SK-N-SH treated with all-trans-retinoic acid at 6 μM for 48 hours (cell line): Measurements from ENCODE around the gene RASA2.
"Not testable (repeated sequence)": the region's sequence is repeated elsewhere in the genome, so short reads cannot be mapped to it uniquely, and the experiment has no call there.

ENCODE experiments used
- ATAC-seq: fragments of 200-7000 bp; cut with Tn5 transposase; 3 replicates; pipeline ENCODE4 v1.9.1; 2020; ENCODE audit warnings: mild to moderate bottlenecking, moderate library complexity
- ARNTL ChIP-seq: fragments of 450-650 bp; formaldehyde crosslinking; IDR thresholded peaks from 2 replicates; pipeline ENCODE4 v1.5.0; 2020; ENCODE audit warnings: low read depth, mild to moderate bottlenecking, moderate library complexity, borderline replicate concordance
- BACH2 ChIP-seq: fragments of 250-450 bp; sonication (Bioruptor Pico); IDR thresholded peaks from 2 replicates; pipeline ENCODE4 v1.9.0; 2021; ENCODE audit warnings: mild to moderate bottlenecking, borderline replicate concordance
- CSDC2 ChIP-seq: fragments of 250-450 bp; sonication (Bioruptor Pico); IDR thresholded peaks from 2 replicates; pipeline ENCODE4 v1.5.0; 2020; ENCODE audit warnings: mild to moderate bottlenecking, moderate library complexity
- ESRRG ChIP-seq: fragments of 250-450 bp; sonication (Bioruptor Pico); IDR thresholded peaks from 2 replicates; pipeline ENCODE4 v1.6.1; 2021; ENCODE audit warnings: mild to moderate bottlenecking
- GLIS3 ChIP-seq: fragments of 250-450 bp; sonication (Bioruptor Pico); IDR thresholded peaks from 2 replicates; pipeline ENCODE4 v1.5.0; 2020; ENCODE audit warnings: mild to moderate bottlenecking, moderate library complexity
- ISL1 ChIP-seq: fragments of 250-450 bp; sonication (Bioruptor Pico); IDR thresholded peaks from 2 replicates; pipeline ENCODE4 v2.1.2; 2022; ENCODE audit warnings: mild to moderate bottlenecking, moderate library complexity
- OSR1 ChIP-seq: fragments of 250-450 bp; sonication (Bioruptor Pico); IDR thresholded peaks from 2 replicates; pipeline ENCODE4 v1.8.0; 2022; ENCODE audit warnings: moderate library complexity, mild to moderate bottlenecking, inconsistent platforms
- PPARA ChIP-seq: fragments of 250-450 bp; sonication (Bioruptor Pico); IDR thresholded peaks from 2 replicates; pipeline ENCODE4 v1.5.0; 2020; ENCODE audit warnings: mild to moderate bottlenecking, borderline replicate concordance
- RARB ChIP-seq: fragments of 250-450 bp; sonication (Bioruptor Pico); IDR thresholded peaks from 2 replicates; pipeline ENCODE4 v1.8.0; 2021; ENCODE audit warnings: mild to moderate bottlenecking, moderate library complexity
- SNAI2 ChIP-seq: fragments of 250-450 bp; sonication (Bioruptor Pico); IDR thresholded peaks from 2 replicates; pipeline ENCODE4 v1.5.0; 2020; ENCODE audit warnings: mild to moderate bottlenecking, moderate library complexity
- TCF4 ChIP-seq: fragments of 250-450 bp; sonication (Bioruptor Pico); IDR thresholded peaks from 2 replicates; pipeline ENCODE4 v1.8.0; 2021; ENCODE audit warnings: mild to moderate bottlenecking, moderate library complexity, borderline replicate concordance
- TOX ChIP-seq: fragments of 250-450 bp; sonication (Bioruptor Pico); IDR thresholded peaks from 2 replicates; pipeline ENCODE4 v1.8.0; 2021; ENCODE audit warnings: mild to moderate bottlenecking, moderate library complexity, borderline replicate concordance
- ZC3H10 ChIP-seq: fragments of 250-450 bp; sonication (Bioruptor Pico); IDR thresholded peaks from 2 replicates; pipeline ENCODE4 v1.5.1; 2021; ENCODE audit warnings: mild to moderate bottlenecking, moderate library complexity
- ZFP3 ChIP-seq: fragments of 250-450 bp; sonication (Bioruptor Pico); IDR thresholded peaks from 2 replicates; pipeline ENCODE4 v1.5.0; 2020; ENCODE audit warnings: mild to moderate bottlenecking, moderate library complexity
- ZFP30 ChIP-seq: fragments of 450-650 bp; formaldehyde crosslinking; IDR thresholded peaks from 2 replicates; pipeline ENCODE4 v1.5.0; 2022; ENCODE audit warnings: mild to moderate bottlenecking, moderate library complexity
- ZNF565 ChIP-seq: fragments of 450-650 bp; formaldehyde crosslinking; conservative IDR thresholded peaks from 2 replicates; pipeline ENCODE4 v1.5.0; 2020; ENCODE audit warnings: low read depth, mild to moderate bottlenecking, moderate library complexity
- ZNF8 ChIP-seq: fragments of 450-650 bp; formaldehyde crosslinking; IDR thresholded peaks from 2 replicates; pipeline ENCODE4 v1.5.0; 2020; ENCODE audit warnings: mild to moderate bottlenecking, moderate library complexity
- TF ChIP-seq, protein P1 (sequence below): fragments of 250-450 bp; sonication (Bioruptor Pico); IDR thresholded peaks from 2 replicates; pipeline ENCODE4 v1.5.1; 2021; ENCODE audit warnings: mild to moderate bottlenecking, moderate library complexity
- TF ChIP-seq, protein P2 (sequence below): fragments of 250-450 bp; sonication (Bioruptor Pico); IDR thresholded peaks from 2 replicates; pipeline ENCODE4 v1.8.0; 2020; ENCODE audit warnings: mild to moderate bottlenecking, moderate library complexity, borderline replicate concordance
- TF ChIP-seq, protein P3 (sequence below): fragments of 250-450 bp; sonication (Bioruptor Pico); IDR thresholded peaks from 2 replicates; pipeline ENCODE4 v1.8.0; 2021; ENCODE audit warnings: low read depth, mild to moderate bottlenecking, moderate library complexity, borderline replicate concordance
- TF ChIP-seq, protein P4 (sequence below): fragments of 250-450 bp; sonication (Bioruptor Pico); IDR thresholded peaks from 2 replicates; pipeline ENCODE4 v1.5.0; 2020; ENCODE audit warnings: mild to moderate bottlenecking, moderate library complexity

Gene RASA2

DNA sequence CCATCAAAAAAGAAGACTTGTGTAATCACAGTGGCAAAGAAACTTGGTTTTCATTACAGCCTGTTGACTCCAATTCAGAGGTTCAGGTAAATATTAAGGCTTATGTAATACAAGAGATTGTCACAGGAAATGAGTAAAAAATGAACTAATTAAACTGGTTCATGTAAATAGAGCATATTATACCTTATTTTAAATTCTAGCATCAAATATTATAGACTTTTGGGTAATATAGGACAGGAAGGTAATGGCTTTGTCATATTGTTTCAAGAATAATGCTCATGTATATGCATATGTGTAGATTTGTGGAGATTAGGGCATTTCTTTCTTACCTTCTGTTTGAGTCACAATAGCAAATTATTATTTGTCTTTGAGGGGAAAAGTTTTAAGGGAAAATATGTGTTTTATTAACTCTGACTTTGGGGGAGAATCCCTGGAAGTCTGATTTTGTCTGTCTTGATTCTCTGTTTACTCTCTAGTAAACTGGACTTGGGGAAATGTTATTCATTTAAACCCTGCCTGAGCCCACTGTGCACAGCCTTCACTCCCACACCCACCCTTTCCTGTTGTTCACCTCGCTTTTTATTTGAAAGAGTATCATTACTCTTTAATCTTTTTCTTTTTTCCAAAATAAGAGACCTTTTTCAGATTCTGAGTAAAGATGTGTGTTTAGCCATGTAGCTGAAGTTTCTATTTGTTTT, 43.0 kb downstream of the RASA2 start:
- ATAC-seq: no peak; the same call in 2 of the 3 replicates
- TF ChIP-seq TOX (CRISPR knock-in tag) (no peak), RARB (no peak), ZNF8 (CRISPR knock-in tag) (no peak), ZC3H10 (CRISPR knock-in tag) (no peak), ESRRG (CRISPR knock-in tag) (no peak)

DNA sequence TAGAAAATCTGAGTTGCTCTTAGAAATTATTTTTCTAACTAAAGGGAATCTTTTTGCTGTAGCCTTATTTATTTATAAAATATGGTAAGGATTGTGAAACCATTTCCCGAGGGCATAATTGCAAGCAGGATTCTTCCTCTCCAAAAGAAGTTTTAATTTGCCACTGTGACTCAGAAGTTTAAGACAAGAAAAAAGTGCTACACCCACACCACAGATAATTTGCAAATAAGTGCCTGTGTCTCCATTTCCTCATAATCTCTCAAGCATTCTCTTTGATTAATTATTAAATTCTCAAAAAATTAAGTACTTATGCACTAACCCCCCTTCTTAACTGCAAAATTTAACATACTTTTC, 43.6 kb downstream of the RASA2 start:
- ATAC-seq: no peak
- TF ChIP-seq SNAI2 (CRISPR knock-in tag) (no peak), ARNTL (CRISPR knock-in tag) (no peak), ISL1 (CRISPR knock-in tag) (no peak), BACH2 (no peak), TCF4 (no peak), TOX (CRISPR knock-in tag) (no peak), ZC3H10 (CRISPR knock-in tag) (no peak), ZFP3 (CRISPR knock-in tag) (no peak), CSDC2 (CRISPR knock-in tag) (no peak), OSR1 (CRISPR knock-in tag) (no peak), ZNF565 (CRISPR knock-in tag) (no peak), PPARA (no peak)
- TF ChIP-seq, protein P1, sequence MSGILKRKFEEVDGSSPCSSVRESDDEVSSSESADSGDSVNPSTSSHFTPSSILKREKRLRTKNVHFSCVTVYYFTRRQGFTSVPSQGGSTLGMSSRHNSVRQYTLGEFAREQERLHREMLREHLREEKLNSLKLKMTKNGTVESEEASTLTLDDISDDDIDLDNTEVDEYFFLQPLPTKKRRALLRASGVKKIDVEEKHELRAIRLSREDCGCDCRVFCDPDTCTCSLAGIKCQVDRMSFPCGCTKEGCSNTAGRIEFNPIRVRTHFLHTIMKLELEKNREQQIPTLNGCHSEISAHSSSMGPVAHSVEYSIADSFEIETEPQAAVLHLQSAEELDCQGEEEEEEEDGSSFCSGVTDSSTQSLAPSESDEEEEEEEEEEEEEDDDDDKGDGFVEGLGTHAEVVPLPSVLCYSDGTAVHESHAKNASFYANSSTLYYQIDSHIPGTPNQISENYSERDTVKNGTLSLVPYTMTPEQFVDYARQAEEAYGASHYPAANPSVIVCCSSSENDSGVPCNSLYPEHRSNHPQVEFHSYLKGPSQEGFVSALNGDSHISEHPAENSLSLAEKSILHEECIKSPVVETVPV (CRISPR knock-in tag): no peak
- TF ChIP-seq, protein P2, sequence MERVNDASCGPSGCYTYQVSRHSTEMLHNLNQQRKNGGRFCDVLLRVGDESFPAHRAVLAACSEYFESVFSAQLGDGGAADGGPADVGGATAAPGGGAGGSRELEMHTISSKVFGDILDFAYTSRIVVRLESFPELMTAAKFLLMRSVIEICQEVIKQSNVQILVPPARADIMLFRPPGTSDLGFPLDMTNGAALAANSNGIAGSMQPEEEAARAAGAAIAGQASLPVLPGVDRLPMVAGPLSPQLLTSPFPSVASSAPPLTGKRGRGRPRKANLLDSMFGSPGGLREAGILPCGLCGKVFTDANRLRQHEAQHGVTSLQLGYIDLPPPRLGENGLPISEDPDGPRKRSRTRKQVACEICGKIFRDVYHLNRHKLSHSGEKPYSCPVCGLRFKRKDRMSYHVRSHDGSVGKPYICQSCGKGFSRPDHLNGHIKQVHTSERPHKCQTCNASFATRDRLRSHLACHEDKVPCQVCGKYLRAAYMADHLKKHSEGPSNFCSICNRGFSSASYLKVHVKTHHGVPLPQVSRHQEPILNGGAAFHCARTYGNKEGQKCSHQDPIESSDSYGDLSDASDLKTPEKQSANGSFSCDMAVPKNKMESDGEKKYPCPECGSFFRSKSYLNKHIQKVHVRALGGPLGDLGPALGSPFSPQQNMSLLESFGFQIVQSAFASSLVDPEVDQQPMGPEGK (CRISPR knock-in tag): no peak

DNA sequence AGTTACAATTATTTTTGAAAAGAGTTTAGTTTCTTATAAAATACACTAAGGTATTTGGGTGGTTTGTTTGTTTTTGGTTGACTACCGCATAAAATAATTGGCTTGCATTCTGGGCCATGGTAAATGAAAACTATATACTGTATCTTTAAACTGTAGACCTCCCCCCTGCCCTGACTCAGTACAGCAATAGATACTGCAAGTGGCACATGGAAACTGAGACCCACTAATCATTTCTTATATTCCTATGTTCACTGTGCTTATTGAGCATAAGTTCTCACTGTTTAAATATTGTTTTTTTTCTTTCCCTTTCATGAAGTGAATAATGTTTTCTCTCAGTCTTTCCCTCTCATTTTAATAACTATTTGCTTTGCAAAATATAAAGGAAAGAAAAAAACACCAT, 45.8 kb downstream of the RASA2 start:
- no peak for ATAC-seq
- TF ChIP-seq ZC3H10 (CRISPR knock-in tag) (no peak), ARNTL (CRISPR knock-in tag) (no peak), GLIS3 (CRISPR knock-in tag) (no peak), ISL1 (CRISPR knock-in tag) (no peak)

DNA sequence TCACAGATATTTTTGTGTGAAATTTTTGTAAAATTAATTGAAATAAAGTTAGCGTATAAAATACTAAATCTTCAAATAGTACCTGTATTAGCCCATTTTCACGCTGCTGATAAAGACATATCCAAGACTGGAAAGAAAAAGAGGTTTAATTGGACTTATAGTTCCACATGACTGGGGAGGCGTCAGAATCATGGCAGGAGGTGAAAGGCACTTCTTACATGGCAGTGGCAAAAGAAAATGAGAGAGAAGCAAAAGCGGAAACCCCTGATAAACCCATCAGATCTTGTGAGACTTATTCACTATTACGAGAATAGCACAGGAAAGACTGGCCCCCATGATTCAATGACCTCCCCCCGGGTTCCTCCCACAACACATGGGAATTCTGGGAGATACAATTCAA, 49.2 kb downstream of the RASA2 start:
- not testable (repeated sequence) for ATAC-seq

DNA sequence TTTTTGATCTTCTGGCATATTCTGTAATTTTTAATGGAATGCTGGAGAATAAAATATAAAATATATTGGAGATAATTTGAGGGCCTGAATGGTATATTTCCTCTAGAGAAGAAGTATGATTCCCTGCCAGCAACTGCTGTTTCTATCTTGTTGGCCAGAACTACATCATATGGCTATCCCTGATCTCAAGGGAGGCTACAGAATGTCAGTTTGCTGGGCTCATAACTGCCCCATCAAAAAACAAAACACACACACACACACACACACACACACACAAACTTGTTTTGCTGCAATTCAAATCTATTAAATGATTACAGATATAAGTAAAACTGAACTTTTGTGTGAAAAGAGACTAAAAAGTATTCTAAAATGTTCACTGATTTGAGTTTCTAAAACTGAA, 51.0 kb downstream of the RASA2 start:
- TF ChIP-seq, protein P3, sequence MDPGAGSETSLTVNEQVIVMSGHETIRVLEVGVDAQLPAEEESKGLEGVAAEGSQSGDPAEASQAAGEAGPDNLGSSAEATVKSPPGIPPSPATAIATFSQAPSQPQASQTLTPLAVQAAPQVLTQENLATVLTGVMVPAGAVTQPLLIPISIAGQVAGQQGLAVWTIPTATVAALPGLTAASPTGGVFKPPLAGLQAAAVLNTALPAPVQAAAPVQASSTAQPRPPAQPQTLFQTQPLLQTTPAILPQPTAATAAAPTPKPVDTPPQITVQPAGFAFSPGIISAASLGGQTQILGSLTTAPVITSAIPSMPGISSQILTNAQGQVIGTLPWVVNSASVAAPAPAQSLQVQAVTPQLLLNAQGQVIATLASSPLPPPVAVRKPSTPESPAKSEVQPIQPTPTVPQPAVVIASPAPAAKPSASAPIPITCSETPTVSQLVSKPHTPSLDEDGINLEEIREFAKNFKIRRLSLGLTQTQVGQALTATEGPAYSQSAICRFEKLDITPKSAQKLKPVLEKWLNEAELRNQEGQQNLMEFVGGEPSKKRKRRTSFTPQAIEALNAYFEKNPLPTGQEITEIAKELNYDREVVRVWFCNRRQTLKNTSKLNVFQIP (CRISPR knock-in tag): no peak
- TF ChIP-seq RARB (no peak), ESRRG (CRISPR knock-in tag) (no peak), TCF4 (no peak), CSDC2 (CRISPR knock-in tag) (no peak), TOX (CRISPR knock-in tag) (no peak), ISL1 (CRISPR knock-in tag) (no peak), ZNF565 (CRISPR knock-in tag) (no peak), GLIS3 (CRISPR knock-in tag) (no peak), ARNTL (CRISPR knock-in tag) (no peak), ZC3H10 (CRISPR knock-in tag) (no peak), OSR1 (CRISPR knock-in tag) (no peak), ZFP30 (CRISPR knock-in tag) (no peak), ZNF8 (CRISPR knock-in tag) (no peak), BACH2 (no peak)
- TF ChIP-seq, protein P1 (CRISPR knock-in tag): no peak
- TF ChIP-seq, protein P4, sequence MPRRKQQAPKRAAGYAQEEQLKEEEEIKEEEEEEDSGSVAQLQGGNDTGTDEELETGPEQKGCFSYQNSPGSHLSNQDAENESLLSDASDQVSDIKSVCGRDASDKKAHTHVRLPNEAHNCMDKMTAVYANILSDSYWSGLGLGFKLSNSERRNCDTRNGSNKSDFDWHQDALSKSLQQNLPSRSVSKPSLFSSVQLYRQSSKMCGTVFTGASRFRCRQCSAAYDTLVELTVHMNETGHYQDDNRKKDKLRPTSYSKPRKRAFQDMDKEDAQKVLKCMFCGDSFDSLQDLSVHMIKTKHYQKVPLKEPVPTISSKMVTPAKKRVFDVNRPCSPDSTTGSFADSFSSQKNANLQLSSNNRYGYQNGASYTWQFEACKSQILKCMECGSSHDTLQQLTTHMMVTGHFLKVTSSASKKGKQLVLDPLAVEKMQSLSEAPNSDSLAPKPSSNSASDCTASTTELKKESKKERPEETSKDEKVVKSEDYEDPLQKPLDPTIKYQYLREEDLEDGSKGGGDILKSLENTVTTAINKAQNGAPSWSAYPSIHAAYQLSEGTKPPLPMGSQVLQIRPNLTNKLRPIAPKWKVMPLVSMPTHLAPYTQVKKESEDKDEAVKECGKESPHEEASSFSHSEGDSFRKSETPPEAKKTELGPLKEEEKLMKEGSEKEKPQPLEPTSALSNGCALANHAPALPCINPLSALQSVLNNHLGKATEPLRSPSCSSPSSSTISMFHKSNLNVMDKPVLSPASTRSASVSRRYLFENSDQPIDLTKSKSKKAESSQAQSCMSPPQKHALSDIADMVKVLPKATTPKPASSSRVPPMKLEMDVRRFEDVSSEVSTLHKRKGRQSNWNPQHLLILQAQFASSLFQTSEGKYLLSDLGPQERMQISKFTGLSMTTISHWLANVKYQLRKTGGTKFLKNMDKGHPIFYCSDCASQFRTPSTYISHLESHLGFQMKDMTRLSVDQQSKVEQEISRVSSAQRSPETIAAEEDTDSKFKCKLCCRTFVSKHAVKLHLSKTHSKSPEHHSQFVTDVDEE (CRISPR knock-in tag): no peak
- TF ChIP-seq, protein P2 (CRISPR knock-in tag): no peak
- no peak for ATAC-seq
